ENCODE results near the gene BOD1L1. TPM values are rescaled to one million over a fixed set of nuclear protein-coding genes. Genes with fewer than 3 reads are reported as not detected.

Gene BOD1L1
- total RNA-seq (2014; rRNA removed; shearing (Covaris generic)) (31.6 and 43.2 TPM in 2 replicates), polyA plus RNA-seq (2016; fragmentation: Nextera tagmentation; extraction: Ambion mirVana) (13.8 and 18.2 TPM in 2 replicates)
- long read RNA-seq, partial matches to known transcripts = 8 of 9 reads
- long read RNA-seq, other reads (novel, unspliced or antisense) = 1 of 9 reads

GRCh38 chr4:13627606-13628311 lies at the start of gene BOD1L1:
TSS of gene BOD1L1 (minus strand) at chr4:13627725. CDS start at chr4:13627587, 138 bp downstream.
- H3F3A ChIP-seq (replicated peaks; ENCODE audit: low read depth) = no peaks in the 10 kb centered on the region
- Mint-ChIP-seq H3K27ac (peak within 1 kb of the TSS; percentile 98), H3K4me3 (peak within 1 kb of the TSS; percentile 96), H3K36me3 (ENCODE audit: low read depth) (no peaks in the 10 kb centered on the region; the same call in 2 of the 3 replicates), H3K9me3 (no peaks in the 10 kb centered on the region), H3K4me1 (peaks cover 10% of the 10 kb centered on the region), H3K27me3 (ENCODE audit: insufficient read depth, low read depth, poor library complexity) (peaks cover 9% of the 10 kb centered on the region)
- peak; percentile 91 for ATAC-seq
- H3K79me2 ChIP-seq (replicated peaks; ENCODE audit: insufficient read depth) = peaks cover 42% of the 10 kb centered on the region
- no peaks in the 10 kb centered on the region for H3K36me3 ChIP-seq (ENCODE audit: insufficient read depth)
- H4K20me1 ChIP-seq (replicated peaks; ENCODE audit: insufficient read depth) = peaks cover 9% of the 10 kb centered on the region
- H3K27me3 ChIP-seq (ENCODE audit: insufficient read depth) = no peaks in the 10 kb centered on the region
- H3K4me1 ChIP-seq (ENCODE audit: insufficient read depth) = peaks cover 11% of the 10 kb centered on the region; the same call in 1 of the 2 replicates
- no peak for TF ChIP-seq ZNF114 (CRISPR knock-in tag; IDR thresholded peaks at IDR 0.05)
- peak; percentile 93 for TF ChIP-seq CREB1 (CRISPR knock-in tag; IDR thresholded peaks at IDR 0.05; ENCODE audit: low read depth)
- TF ChIP-seq ETS1 (IDR thresholded peaks at IDR 0.05) = peak; percentile 97
- TF ChIP-seq POLR2AphosphoS5 (IDR thresholded peaks at IDR 0.05; ENCODE audit: low read depth) = peak; percentile 88
- TF ChIP-seq STAT1 (IDR thresholded peaks at IDR 0.05; ENCODE audit: unreplicated experiment) = no peak
- TF ChIP-seq CTCF (conservative IDR thresholded peaks at IDR 0.05; ENCODE audit: low read depth in 2 of 2) = peak; percentile 26 to 48
- H3K9me2 ChIP-seq (ENCODE audit: insufficient read depth) = no peaks in the 10 kb centered on the region
- H2AFZ ChIP-seq = peak within 1 kb of the TSS; percentile 96
- peak within 1 kb of the TSS; percentile 85 for H3K27ac ChIP-seq (ENCODE audit: low read depth)
- H3K4me2 ChIP-seq = peak within 1 kb of the TSS; percentile 97
- peak; percentile 94 for DNase-seq (ENCODE audit: low spot score)
- peak within 1 kb of the TSS; percentile 86 for H3K4me3 ChIP-seq

GRCh38 chr4:13674971-13675370 lies 47.4 kb upstream of the BOD1L1 start:
- Mint-ChIP-seq H3K4me1 (peaks cover 2% of the 10 kb centered on the region; the same call in 1 of the 3 replicates), H3K36me3 (ENCODE audit: low read depth) (no peaks in the 10 kb centered on the region), H3K9me3 (no peaks in the 10 kb centered on the region), H3K4me3 (no peak overlapping the region), H3K27ac (no peak overlapping the region), H3K27me3 (ENCODE audit: insufficient read depth, low read depth, poor library complexity) (peaks cover 2% of the 10 kb centered on the region)
- no peak overlapping the region for H3K27ac ChIP-seq (ENCODE audit: low read depth)
- DNase-seq (ENCODE audit: low spot score) (no peak), ATAC-seq (no peak)
- TF ChIP-seq ZNF462 (CRISPR knock-in tag; IDR thresholded peaks at IDR 0.05) = no peak
- TF ChIP-seq NANOG (IDR thresholded peaks at IDR 0.05; ENCODE audit: borderline replicate concordance) = no peak
- TF ChIP-seq JUNB (IDR thresholded peaks at IDR 0.05; ENCODE audit: unreplicated experiment) = no peak
- no peak for TF ChIP-seq CREB1 (CRISPR knock-in tag; IDR thresholded peaks at IDR 0.05; ENCODE audit: low read depth)
- no peaks in the 10 kb centered on the region for H3K36me3 ChIP-seq (ENCODE audit: insufficient read depth)
- 0 out of 2 replicates have a peak, but pooled peaks cover under 1% of the 10 kb centered on the region for H3K9me2 ChIP-seq (ENCODE audit: insufficient read depth)
- H2AFZ ChIP-seq = no peak overlapping the region
- H3K4me2 ChIP-seq = no peak overlapping the region
- no peaks in the 10 kb centered on the region for H4K20me1 ChIP-seq (replicated peaks; ENCODE audit: insufficient read depth)
- H3K4me3 ChIP-seq = no peak overlapping the region
- no peaks in the 10 kb centered on the region for H3K4me1 ChIP-seq (ENCODE audit: insufficient read depth)
- no peaks in the 10 kb centered on the region for H3K27me3 ChIP-seq (ENCODE audit: insufficient read depth)
- no peaks in the 10 kb centered on the region for H3F3A ChIP-seq (replicated peaks; ENCODE audit: low read depth)
- no peaks in the 10 kb centered on the region for H3K79me2 ChIP-seq (replicated peaks; ENCODE audit: insufficient read depth)
